GM10266 (cell line): Measurements from ENCODE around the gene EPB41.

Source experiments
- DNase-seq: peaks from one replicate; pipeline ENCODE4 v3.0.0; 2012; ENCODE audit errors: extremely low spot score
- CTCF ChIP-seq: IDR thresholded peaks from 2 replicates; pipeline ENCODE4 v1.5.1; 2012; ENCODE audit warnings: mild to moderate bottlenecking, low read depth; ENCODE audit not compliant: control insufficient read depth, insufficient read depth; ENCODE audit errors: missing control alignments

Gene EPB41

GRCh38 chr1:29156543-29157268 is 242.3 kb downstream of the EPB41 start:
- DNase-seq = no peak
- no peak for TF ChIP-seq CTCF

GRCh38 chr1:29157269-29157601 is 242.9 kb downstream of the EPB41 start:
- DNase-seq = no peak
- no peak for TF ChIP-seq CTCF

GRCh38 chr1:29159773-29160172 is 245.4 kb downstream of the EPB41 start:
- no peak for TF ChIP-seq CTCF
- no peak for DNase-seq

- DNase-seq = no peak
- no peak for TF ChIP-seq CTCF
Measured at GRCh38 chr1:29162025-29162424, 247.7 kb downstream of the EPB41 start.

GRCh38 chr1:29162476-29163138 is 248.2 kb downstream of the EPB41 start:
- TF ChIP-seq CTCF = no peak
- no peak for DNase-seq

GRCh38 chr1:29164588-29164987 is 250.2 kb downstream of the EPB41 start:
- no peak for TF ChIP-seq CTCF

GRCh38 chr1:29166291-29166878 is 252.0 kb downstream of the EPB41 start:
- TF ChIP-seq CTCF = no peak
- DNase-seq = no peak

More at GRCh38 chr1:29164588-29164987, 250.2 kb downstream of the EPB41 start:
- no peak for DNase-seq
